A673 (cell line): ENCODE results near the gene NAXD.

Experiments
- EZH2 ChIP-seq: fragments of 200-600 bp; sonication (generic); IDR thresholded peaks from 2 replicates; pipeline ENCODE4 v1.6.1; 2017; ENCODE audit warnings: borderline replicate concordance, low read depth, mild to moderate bottlenecking, mixed read lengths, antibody characterized with exemption, low read length; ENCODE audit not compliant: poor library complexity, severe bottlenecking
- TF ChIP-seq, protein P1 (sequence below): fragments of 300-800, 200-600 bp; sonication (generic); conservative IDR thresholded peaks from 2 replicates; pipeline ENCODE4 v1.5.1; 2017; ENCODE audit warnings: low read depth, mild to moderate bottlenecking, antibody characterized with exemption, low read length, moderate library complexity, mixed read lengths

DNA sequence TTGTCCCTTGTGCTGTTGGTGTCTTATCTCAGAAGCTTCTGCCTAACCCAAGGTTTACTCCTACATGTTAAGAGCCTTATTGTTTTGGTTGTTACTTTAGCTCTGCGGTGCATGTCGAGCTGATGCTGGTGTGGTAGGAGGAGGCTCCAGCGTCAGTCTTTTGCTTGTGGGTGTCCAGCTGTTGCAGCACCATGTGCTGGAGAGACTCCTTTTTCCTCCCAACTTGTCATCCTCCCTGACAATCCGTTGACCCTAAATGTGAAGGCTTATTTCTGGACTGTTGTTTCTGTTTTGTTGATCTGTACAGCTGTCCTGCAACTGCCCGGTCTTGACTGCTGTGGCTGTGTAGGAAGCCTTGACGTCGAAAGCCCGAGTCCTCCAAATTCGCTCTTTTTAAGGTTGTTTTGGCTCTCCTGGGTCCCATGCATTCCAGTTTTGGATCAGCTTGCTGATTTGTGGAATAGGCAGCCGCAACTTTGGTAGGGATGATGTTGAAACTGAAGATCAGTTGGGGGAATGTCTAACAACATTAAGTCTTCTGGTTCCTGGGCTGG is 15.3 kb downstream of the NAXD start:
- TF ChIP-seq, protein P1, sequence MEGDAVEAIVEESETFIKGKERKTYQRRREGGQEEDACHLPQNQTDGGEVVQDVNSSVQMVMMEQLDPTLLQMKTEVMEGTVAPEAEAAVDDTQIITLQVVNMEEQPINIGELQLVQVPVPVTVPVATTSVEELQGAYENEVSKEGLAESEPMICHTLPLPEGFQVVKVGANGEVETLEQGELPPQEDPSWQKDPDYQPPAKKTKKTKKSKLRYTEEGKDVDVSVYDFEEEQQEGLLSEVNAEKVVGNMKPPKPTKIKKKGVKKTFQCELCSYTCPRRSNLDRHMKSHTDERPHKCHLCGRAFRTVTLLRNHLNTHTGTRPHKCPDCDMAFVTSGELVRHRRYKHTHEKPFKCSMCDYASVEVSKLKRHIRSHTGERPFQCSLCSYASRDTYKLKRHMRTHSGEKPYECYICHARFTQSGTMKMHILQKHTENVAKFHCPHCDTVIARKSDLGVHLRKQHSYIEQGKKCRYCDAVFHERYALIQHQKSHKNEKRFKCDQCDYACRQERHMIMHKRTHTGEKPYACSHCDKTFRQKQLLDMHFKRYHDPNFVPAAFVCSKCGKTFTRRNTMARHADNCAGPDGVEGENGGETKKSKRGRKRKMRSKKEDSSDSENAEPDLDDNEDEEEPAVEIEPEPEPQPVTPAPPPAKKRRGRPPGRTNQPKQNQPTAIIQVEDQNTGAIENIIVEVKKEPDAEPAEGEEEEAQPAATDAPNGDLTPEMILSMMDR = no peak
- no peak for TF ChIP-seq EZH2
